HS-5 (cell line): ENCODE measurements around the gene MLST8.
"Not testable (repeated sequence)": the region's sequence is repeated elsewhere in the genome, so short reads cannot be mapped to it uniquely, and the experiment has no call there.

ENCODE experiments used
- DNase-seq: peaks from one replicate; pipeline ENCODE4 v3.0.0-alpha.2; 2012; ENCODE audit warnings: low read depth

MLST8 gene

DNA sequence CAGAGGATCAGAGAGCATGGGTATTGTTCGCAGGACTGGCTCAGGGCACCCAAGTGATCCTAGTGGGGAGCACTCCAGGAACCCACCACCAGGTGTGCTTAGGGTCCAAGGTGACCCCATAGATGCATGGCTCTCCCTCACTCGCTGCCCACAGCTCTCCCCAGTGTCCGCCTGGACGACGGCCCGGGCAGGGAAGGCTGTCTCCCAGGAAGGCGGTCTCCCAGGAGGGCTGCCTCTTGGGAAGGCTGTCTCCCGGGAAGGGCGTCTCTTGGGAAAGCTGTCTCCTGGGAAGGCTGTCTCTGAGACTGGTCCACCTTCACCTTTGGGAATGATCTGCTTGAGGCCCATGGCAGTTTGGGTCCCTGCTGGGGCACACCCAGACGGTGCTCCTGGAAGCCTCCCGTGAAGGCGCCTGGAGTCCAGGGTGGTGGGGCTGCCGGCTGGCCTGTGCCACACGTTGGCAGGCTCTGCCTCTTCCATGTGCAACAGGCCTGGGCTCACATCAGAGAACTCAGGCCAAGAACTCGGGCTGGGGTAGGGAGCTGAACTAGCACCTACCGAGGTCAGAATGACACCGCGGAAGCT lies 41.1 kb downstream of the MLST8 start:
- DNase-seq, result no peak

DNA sequence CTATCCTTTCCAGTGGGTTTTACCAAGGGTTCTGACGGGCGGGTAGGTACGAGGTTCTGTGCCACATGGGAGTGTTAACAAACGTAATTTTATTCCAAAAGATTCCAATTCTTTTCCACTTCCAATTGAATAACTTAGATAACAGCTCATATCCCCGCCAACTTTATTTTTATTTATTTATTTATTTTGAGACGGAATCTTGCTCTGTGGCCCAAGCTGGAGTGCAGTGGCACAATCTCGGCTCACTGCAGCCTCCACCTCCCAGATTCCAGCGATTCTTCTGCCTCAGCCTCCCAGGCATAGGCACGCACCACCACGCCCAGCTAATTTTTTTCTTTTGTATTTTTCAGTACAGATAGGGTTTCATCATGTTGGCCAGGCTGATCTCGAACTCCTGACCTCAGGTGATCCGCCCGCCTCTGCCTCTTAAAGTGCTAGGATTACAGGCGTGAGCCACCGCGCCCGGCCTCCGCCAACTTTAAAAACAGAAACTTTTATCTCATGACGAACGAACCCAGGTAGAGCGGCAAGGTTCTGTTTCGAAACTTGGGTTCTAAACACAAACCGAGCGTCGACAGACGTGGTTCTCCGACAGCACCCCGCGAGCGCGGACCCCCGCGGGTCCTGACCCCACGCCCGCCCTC lies 45.5 kb downstream of the MLST8 start:
- no peak for DNase-seq

DNA sequence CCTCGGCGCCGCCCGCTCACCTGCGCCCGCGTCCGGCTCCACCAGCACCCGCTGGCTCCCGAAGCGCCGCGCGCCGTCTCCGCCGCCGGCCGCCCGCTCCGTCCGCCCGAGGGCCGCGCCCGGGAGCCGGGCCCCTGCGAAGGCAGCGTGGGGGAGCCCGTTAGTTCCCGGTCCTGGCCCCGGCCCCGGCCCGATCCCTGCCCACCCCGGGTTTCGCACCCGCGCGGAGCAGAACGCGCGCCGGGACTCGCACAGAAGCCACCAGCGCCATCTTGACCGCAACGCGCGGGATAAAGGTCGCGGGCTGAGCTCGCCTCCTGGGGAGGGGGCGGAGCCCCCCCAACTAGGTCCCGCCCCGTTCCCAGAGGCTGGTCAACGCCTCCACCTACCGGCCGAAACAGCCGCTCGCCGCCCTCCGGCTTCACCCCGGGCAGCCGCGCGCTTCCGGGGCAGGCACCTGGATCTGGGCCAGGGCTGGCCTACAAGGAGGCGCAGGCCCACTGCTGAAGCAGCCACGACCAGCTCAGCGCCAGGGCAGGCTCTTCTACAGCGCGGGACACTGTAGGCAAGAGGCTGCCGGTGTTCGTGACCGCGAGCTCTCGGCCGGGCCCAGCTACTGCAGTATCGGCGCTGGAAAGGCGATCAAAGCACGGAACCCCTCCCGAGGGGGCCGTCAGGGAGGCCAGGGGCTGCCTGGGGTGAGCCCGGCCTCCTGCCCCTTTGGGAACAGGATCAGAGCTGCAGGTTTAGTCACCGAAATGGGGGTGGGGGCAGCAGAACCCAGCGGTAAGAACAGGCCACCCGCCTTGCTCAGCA lies 46.2 kb downstream of the MLST8 start, which contains the start of gene ECI1:
Gene ECI1, minus strand, starts transcription at position 292 of the 816 bp plus-strand sequence. Its CDS starts 21 bp downstream, at position 271.
- DNase-seq, result peak; percentile 78

DNA sequence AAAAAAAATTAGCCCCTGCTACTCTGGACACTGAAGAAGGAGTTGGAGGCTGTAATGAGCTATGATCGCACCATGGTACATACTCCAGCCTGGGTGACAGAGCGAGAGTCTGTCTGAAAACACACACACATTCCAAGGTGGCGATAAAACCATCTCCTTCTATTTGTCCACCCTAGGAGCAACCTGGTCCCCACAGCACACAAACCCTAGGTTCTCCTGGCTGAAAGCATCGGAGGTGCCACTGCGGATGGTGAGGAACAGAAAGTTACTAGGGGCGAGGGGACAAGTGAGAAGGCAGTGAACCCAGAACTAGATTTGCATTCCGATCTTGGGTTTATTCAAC lies 47.5 kb downstream of the MLST8 start:
- DNase-seq, result no peak

DNA sequence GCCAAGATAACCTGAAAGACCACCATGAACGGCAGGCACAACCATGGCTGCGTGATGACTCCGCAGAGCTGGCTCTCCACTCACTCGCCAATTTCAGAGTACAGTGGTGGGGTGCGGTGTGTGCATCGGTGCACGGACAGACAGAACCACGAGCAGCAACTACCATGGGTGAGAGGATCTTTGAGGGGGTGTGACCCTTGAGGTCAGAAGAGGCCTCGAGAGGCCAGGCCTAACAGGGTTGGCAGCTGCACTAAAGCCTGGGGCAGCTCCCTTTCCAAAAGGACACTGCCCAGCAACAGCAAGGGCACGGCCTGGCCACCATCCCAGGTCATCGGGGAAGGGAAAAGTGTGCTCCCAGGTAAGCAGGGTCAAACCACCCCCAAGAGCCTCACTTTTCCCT lies 48.0 kb downstream of the MLST8 start:
- no peak for DNase-seq

DNA sequence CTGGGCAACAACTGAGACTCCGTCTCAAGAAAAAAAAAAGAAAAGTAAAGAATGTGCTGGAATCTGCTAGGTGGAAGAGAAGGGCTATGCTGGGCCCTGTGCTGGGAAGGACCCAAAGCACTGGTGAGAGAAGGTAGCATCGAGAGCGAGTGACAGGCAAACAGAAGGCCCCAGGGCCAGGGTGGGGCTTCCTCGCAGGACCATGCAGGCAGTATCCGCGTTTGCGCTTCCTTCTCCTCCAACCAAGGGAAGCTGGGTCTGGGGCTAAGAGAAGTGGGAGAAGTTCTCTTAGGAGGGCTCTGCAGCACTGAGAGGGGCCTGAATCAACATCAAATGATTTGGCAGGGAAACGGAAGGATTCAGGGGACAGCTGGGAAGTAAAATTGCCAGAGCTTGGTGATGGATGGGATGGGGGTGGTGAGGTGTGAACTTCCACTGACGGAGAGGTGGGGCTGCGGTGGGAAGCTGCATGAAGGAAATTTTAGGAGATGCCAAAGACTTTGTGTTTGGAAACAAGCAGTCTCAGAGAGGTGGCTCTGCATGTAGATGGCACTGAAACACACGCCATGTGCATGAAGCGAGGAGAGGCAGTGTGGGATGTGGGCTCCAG lies 51.4 kb downstream of the MLST8 start:
- no peak for DNase-seq

DNA sequence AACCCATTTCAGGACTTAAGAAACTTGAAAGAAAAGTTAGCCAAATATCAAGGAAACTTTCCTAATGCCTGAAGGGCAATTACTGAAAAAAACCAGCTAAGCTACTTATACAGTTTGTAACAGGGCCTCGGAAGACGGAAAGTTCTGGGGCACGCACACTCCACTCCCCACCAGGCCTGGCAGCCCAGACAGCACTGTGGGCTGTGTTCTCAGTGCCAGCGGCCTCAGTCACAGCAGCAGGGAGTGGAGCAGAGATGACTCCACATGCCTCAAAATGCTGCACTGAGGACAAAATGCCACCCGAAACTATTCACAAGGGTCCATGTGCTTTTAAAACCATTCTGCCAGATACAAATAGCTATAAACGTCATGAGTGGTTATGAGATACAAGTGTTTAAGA lies 52.5 kb downstream of the MLST8 start:
- no peak for DNase-seq

DNA sequence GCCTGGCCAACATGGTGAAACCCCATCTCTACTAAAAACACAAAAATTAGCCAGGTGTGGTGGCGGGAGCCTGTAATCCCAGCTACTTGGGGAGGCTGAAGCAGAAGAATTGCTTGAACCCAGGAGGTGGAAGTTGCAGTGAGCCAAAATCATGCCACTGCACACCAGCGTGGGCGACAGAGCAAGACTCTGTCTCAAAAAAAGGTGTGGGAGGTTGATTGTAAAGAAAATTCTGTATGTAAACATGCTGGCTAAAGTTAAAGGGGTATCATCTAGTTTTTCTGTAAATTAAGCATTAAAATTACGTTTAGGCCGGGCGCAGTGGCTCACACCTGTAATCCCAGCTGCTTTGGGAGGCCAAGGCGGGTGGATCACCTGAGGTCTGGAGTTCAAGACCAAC lies 53.3 kb downstream of the MLST8 start:
- not testable (repeated sequence) for DNase-seq
